ELR (cell line): ENCODE results near the gene OPN5.

ENCODE experiments used
- DNase-seq: peaks from one replicate; pipeline ENCODE4 v3.0.0-alpha.2; 2015; ENCODE audit warnings: low read depth

Gene OPN5

DNA sequence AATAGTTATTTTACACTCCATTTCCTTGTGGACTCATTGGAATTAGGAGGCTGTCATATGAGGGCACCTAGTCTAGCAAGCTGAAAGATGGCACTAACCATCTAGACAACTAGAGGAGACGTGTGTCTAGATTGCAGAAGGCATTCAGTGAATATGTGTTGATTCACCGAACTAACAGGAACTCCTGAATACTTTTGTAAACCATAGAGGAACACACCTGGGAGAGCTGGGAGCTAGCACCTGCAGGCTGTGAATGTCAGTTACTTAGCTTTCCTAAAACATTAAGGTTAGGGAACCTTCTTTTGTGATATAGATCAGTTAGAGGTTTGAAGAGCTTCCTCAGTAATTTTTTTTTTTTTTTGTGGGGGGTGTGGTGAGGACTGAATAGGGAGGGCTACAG, 7.7 kb downstream of the OPN5 start:
- DNase-seq, result no peak

GRCh38 chr6:47792216-47792733, 10.4 kb downstream of the OPN5 start:
- DNase-seq, result no peak

DNA sequence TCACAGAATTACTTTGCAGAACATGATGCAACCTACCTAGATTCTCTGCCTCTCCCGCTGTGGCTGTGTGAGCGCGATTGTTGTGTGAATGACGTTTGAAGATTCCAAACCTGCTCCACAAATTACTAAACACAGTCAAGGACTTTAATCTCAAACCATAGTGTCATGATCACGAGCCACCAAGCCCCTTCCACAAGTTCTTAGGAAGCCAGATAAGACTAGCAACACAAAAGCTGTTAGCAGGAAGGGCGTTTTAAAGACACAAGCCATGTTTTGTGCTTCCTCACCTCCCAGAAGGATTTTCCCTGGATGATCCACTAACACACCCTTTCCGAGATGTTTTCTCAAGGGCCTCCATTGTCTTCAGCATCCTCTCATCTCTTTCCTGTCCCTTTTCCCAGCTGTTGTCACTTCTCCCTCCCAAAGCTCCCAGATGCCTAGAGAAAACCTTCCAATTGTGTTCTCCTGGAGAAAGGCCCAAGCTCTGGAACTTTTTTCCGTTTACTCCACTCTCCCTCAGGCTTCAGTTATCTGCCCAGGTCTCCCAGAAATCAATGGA, 12.8 kb downstream of the OPN5 start:
- DNase-seq, result no peak

DNA sequence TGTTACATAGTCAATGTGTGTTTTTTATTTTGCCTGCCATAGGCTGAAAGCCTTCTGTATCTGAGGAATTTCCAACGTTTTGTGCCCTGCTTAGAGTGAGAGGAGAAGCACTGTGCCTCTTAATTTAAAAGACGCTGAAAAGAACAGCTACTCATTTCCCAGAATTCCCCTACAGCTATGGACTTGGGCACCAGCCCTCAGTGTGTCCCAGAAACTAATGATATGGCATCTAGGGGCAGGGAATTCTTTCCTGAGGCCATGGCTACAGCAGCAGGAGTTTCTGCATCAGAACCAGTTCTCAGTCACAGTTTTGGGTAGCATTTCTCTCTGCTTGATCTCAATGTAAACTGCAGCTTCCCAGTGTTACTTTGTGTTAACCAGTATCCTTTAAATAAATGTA, 20.2 kb downstream of the OPN5 start:
- no peak for DNase-seq

DNA sequence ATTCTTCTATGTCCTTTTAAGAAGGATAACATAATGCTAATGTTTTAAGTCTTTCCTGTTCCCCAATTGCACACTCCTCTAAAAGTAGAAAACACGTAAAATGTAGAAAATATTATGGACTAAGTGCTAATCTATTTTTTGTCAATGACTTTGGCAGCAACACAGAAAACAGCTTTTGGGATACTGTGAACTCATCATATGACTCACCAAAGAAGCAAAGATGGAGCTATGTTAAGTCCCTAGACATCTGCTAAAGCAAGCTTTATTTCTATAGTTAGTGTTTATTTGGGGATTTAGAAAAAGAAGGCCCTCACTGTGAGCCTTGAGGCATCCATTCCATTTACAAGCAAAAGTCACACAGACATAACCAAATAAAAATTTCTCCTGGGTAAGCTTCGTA, 23.0 kb downstream of the OPN5 start:
- DNase-seq, result peak; percentile 20

- DNase-seq, result no peak
These were observed 28.0 kb downstream of the OPN5 start for GRCh38 chr6:47809873-47810272.

- DNase-seq, result no peak
These were observed 29.1 kb downstream of the OPN5 start for GRCh38 chr6:47810885-47811284.

GRCh38 chr6:47811443-47811842, 29.6 kb downstream of the OPN5 start:
- no peak for DNase-seq

DNA sequence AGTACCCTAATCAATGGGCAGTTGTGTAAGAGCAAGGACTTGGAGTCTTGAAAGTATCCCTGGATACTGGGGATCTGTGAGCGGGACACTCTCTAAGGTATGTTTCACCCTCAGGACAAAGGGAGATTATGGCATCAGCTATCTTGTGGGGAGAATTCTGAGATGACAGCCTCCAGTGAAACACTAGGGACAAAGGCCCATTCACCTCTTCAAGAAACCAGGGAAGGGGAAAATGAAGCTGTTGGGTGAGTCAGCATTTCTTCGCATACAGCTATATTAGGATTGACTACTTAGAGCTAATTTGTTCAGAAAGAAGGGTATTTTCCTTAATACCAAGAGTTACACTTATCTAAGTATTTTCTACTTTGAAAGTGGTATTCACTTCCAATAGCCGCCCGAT, 35.9 kb downstream of the OPN5 start:
- DNase-seq, result no peak

- DNase-seq, result no peak
These were observed 37.6 kb downstream of the OPN5 start for GRCh38 chr6:47819461-47819860.

- DNase-seq, result peak; percentile 13
These were observed 41.2 kb downstream of the OPN5 start for GRCh38 chr6:47822856-47823554.

- DNase-seq, result no peak
These were observed 50.7 kb downstream of the OPN5 start for GRCh38 chr6:47832386-47833100.

DNA sequence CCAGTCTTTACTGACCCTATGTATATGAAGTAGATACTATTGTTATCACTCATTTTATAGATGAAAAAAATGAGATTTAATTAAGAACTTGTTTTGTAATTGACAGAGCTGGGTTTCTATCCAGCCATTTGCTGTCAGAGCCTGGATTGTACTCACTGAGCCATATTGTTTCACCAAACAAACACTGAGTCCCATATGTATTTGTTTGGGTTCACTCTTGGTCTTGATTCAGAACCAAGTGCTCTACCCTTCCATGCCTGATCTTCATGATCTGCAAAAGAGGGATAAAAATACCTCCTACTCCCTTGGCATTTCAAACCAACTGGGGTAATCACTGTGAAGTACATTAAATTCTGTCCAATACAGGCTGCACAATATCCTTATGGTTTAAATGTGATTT, 52.4 kb downstream of the OPN5 start:
- DNase-seq, result no peak

GRCh38 chr6:47836046-47836445, 54.2 kb downstream of the OPN5 start:
- DNase-seq, result no peak

GRCh38 chr6:47836639-47837038, 54.8 kb downstream of the OPN5 start:
- no peak for DNase-seq

DNA sequence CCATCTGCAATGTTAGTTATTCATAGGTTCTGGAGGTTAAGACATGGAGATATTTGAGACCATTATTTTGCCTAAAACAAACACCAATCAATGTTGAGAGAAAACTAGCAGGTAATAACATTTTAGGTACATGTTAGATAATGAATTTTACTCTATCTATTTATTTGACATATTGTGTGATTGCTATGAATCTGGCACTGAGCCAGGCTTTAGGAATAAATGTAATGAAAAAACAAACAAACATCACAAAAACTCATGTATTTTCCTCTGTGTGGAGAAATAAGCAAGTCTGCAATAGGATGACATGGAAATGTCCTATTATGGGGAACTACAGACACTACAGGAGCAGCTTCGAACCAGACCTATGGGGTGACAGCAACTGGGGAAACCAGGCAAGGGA, 57.8 kb downstream of the OPN5 start:
- no peak for DNase-seq

GRCh38 chr6:47844881-47845280, 63.0 kb downstream of the OPN5 start:
- no peak for DNase-seq

DNA sequence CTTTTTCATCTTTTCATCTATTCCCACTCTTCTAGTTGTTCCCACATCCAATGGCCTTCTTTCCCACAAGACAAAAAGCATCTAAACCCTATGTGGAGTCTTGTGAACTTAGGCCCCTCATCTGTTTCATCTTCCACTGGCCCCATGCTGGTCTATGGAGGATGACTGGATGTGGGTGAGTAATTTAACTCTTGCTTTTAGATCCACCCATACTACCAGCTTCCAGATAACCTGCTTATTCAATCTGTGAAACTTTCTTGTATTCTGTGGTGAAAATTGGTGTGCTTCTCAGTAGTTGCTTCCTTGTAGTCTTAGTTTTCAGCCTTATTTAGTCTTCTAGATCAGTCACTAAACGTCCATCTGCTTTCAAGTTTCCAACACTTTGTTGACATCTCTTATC, 64.9 kb downstream of the OPN5 start:
- no peak for DNase-seq

DNA sequence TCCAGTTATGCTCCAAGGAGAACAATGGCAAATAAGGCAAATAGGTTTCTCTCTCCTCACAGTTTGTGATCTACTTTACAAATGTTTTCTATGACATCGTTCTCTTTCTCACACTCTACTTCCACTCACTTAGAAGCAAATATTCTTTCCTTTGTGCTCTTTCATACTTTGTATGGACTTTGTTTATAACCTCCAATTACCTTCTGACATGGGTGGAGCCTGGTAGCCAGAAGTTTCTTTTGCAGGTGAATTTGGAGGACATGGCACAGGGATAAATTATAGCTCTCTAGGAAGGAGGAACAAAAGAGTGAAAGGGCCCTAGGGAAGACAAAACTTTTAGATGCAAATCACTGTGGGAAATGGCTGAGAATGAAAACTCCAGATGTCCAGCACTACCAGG, 69.3 kb downstream of the OPN5 start:
- DNase-seq, result no peak

DNA sequence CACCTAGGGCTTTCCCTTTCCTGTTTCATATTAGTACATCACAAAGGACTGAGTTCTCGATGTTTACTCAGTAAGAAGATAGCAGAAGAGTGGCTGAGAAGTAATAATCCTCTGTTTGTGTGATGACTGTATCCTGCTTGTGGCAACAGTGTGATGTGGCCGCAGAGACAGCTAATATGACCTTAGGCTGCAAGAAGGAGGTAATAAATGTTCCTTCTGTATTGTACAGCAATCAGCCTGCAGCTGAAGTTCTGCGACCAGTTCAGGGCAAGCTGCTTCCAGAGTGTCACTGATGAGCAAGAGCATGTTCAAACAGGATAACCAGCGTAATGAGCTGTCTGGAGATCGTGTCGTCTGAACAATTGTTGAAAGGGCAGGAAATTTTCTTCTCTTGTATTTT, 70.9 kb downstream of the OPN5 start:
- DNase-seq, result peak; percentile 22

- no peak for DNase-seq
These were observed 71.9 kb downstream of the OPN5 start for GRCh38 chr6:47853766-47854165.

GRCh38 chr6:47854971-47855370, 73.1 kb downstream of the OPN5 start:
- DNase-seq, result no peak

- DNase-seq, result no peak
These were observed 77.3 kb downstream of the OPN5 start for GRCh38 chr6:47859175-47859574.
